GM21825 (cell line): ENCODE measurements around the gene ACAP3.

Source experiments
- ATAC-seq: cut with Tn5 transposase; IDR thresholded peaks from one replicate; pipeline ENCODE4 v1.9.1; 2021; ENCODE audit warnings: mild to moderate bottlenecking, moderate library complexity; ENCODE audit not compliant: unreplicated experiment

ACAP3 gene

DNA sequence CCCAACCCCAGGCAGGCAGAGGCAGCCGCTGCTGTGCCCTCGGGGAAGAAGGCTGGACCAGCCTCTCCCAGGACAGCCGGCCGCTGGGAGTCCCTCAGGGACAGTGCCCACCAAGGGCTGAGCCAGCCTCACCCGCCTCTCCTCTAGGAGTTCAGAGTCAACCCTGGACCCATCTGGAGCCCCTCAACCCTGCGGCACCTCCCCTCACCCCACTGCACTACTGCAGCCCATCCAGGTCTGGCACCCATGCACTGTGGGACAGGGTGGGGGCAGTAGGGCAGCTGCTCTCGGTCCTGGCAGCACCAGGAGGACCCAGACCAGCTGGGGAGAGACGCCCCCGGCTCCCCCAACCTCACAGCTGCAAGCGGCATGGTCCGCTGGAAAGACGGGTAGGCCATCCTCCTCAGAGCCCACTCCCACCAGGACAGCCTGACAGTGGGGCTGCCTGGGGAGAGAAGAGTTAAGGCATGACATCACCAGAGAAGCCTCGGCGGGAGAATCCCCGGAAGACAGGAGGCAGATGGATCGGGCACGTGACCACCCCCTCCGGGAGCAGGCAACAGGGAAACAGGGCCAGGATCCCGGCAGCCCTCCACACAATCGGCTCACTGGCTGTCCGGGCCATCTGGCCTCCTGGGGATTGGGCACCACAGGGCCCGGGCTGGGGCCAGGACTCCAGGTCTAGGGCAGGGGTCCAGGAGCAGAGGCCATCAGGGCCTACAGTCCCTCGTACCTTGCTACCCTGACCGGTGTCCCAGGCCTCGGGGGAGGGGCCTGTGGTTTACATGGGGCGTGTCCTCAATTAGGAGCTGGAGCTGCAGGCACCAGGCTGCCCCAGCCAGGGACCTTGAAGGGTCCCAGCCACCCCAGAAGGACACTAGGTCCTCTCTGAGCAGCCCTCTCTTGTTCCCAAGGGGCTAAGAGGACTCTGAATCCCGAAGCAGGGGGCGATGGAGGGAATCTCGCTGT is 3.1 kb downstream of the ACAP3 start:
- no peak for ATAC-seq

DNA sequence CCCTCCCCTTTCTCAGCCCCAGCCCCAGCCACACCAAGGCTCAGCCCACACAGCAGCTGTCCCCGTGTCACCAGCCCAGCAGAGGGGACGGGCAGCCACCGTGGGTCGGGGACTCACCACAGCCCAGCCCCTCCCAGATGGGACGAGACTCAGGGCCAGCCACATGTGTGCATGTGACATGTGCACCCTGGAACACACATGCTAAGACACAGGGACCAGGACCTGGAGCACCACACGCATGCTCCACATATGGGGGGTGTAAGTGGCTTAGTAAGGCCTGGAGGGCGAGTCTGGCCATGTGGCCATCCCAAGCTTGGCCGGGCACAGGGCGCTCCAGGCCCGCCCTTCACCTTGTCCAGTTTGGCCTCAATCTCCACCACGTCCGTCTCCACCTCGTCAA is 4.0 kb downstream of the ACAP3 start:
- no peak for ATAC-seq

DNA sequence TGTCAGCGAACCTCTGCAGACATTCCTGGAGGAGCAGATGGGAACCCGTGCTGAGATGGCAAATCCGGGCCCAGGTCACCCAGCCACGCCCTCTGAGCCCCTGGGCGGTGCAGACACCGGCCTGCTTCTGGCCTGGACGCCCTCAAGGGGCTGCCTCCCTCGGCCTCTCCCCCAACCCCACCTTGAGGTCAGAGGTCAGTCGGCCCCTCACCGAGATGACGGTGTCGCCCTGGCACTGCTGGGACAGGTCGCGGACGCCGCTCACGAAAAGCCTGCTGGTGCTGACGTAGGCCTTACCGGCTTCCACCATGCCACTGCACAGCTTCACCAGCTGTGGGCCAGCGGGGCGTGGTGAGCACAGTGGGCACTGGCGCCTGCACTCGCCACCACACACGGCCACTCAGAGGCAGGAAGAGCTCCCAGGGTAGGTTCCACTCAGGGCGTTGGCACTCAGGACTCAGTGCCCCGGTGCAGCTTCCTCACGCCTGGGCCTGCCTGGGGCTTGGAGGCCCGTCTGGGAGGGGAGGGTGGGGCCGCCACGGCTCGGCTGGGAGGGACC is 4.7 kb downstream of the ACAP3 start:
- ATAC-seq, result no peak

DNA sequence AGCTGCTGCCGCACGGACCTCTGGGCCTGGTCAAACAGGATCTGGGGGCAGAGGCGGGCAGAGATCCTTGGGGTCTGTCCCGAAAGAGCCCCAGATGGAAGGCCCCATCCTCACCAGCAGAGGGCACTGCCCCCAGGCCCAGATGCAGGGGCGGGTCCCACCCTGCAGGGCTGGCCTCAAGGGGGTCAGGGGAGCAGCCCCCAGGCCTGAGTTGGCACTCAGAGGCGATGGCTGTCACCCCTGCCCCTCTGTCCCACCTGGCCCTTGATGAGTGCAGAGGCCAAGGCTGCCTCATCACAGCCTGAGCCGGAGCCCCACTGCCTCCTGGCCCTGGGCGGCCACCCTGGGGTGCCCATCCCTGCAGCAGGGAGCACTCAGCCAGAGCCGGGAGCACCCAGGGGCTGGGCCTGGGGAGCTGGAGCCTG is 5.7 kb downstream of the ACAP3 start:
- ATAC-seq, result no peak

DNA sequence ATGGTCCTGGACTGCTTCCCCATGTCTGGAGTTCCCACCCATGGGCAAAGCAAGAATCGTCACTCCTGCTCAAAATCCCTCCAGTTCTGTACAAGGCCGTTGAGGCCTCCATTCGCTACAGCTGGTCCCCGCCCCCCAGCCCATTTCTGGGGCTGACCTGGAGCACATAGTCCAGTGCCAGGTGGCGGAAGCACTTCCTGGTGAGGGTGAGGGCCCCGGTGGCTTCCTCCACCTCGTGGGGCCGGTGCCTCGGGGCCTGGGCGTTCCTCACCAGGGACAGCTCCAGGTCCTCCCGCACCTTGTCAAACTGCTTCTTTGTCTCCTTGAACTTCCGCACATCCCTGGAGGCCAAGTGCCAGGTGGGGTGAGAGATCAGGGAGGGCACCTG is 7.4 kb downstream of the ACAP3 start:
- no peak for ATAC-seq

DNA sequence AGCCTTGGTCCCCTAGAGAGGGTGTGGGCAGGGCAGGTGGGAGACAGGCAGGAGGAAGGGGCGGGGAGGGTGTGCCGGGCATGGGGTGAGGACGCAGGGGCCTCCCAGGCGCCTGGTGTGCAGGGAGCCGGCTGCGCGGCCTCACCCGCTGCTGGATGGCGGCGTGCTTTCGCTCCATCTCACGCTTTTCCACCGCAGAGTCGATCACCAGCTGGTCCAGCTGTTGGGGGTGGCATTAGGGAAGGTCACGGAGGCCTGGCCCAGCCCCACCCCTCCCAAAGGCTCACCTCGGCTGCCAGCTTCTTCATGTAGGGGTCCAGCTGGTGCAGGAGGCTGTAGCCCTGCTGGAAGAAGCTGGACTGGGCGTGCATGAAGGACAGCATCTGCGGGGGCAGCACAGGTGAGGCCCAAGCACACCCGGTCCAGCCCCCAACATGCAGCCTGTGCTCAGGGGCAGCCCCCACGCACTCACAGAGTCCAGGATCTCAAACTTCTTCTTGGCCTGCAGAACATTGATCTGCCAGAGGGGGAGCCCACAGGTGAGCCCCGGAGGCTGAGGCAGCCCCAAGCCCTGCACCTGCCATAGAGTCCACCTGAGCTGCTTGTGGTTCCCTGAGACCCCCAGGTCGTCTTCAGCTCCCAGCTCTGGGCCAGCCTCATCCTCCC is 7.9 kb downstream of the ACAP3 start:
- ATAC-seq, result no peak

DNA sequence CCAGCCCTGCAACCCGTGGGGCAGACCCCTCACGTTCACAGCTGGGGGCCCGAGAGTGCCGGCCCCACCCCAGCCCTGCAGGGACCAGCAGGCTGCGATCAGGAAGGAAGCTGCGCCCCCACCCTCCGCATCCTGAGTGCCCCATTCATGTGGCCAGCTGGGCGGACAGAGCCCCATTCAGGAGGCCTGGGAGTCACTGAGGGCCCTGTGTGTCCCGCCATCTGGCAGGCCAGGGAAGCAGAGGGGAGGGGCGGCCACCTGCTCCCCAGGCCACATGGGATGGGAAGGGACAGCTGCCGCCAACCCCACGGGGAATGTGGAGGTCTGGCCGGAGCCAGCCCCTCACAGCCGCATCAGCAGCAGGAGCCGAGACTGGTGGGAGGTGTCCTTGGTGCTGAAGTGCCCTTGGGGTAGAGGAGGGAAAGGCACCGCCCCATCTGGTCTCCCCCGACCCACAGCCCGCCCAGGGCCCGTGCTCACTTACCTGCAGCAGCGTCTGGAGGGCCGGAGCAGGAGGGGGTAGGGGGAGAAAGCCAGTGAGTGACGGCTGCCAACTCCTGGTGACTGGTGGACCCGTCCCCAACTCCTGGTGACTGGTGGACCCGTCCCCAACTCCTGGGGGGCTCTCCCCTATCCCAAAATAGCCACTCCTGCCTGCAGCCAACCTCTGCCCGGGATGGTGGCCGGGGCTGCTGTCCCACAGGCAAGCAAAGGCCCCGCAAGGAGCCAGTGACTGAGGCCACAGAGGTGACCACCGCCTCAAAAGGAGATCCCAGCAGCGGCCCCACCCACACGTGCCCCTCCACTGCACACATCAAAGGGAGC is 8.7 kb downstream of the ACAP3 start:
- ATAC-seq, result no peak

DNA sequence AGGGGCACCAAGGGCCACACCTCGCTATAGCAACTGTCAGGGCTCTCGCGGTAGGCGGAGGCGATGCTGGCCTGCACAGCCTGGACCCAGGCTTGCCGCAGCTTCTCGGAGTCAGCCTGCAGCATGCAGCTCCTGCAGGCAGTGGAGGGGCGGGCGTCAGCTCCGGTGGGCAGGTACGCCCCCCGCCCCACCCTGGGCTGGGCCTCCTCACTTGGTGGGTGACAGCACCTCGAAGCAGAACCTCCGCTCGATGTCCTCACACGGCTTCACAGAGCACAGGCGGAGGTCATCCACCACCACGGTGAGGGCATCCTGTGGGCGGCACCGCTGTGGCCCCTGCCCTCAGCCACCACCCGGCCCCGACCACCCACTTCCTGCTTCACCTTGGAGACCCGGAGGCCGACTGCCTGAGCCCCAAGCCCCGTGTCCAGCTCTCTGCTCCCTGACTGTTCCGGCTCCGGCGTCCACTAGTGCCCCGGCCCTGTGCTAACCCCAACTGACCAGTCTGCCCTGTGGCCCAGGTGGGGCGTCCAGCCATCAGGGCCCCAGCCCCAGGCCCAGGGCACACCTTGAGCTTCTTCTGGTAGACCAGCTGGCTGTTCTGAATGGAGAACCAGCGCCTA is 9.8 kb downstream of the ACAP3 start:
- ATAC-seq, result no peak

DNA sequence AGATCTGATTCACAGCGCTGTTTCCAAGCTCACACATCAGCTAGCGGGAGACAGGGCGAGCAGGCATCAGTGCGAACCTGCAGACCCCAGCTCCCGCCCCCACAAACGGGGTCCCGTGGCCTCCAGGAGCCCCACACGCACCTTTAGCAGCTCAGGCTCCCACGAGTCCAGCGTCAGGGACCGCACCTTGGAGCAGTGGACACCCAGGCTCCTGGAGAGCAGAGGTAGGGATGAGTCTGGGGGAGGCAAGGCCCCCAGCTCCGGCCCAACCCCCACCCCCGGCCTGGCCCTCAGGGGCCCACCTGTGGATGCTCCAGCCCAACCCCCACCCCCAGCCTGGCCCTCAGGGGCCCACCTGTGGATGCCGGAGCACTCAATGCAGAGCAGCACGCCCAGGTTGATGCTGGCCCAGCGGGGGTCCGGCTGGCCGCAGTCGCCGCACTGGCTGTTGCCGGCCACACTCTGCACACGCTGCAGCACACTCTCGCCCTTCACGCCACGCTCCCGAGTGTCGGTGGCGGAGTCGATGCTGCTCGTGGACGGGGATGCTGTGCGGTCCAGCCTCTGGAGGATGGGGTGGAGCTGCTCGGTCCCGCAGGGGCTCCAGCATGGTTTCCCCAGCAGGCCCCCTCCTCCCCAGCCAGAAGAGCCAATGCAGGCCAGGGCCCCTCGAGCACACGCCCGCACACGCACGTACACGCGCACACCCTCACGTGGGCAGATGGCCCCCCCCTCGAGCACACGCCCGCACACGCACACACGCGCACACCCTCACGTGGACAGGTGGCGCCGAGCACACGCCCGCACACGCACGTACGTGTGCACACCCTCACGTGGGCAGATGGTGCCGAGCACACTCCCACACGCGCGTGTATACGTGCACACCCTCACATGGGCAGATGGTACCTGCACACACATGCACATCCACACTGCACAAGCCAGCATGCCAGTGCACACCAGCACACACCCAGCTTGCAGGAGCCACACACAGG is 11.4 kb downstream of the ACAP3 start:
- ATAC-seq, result no peak

DNA sequence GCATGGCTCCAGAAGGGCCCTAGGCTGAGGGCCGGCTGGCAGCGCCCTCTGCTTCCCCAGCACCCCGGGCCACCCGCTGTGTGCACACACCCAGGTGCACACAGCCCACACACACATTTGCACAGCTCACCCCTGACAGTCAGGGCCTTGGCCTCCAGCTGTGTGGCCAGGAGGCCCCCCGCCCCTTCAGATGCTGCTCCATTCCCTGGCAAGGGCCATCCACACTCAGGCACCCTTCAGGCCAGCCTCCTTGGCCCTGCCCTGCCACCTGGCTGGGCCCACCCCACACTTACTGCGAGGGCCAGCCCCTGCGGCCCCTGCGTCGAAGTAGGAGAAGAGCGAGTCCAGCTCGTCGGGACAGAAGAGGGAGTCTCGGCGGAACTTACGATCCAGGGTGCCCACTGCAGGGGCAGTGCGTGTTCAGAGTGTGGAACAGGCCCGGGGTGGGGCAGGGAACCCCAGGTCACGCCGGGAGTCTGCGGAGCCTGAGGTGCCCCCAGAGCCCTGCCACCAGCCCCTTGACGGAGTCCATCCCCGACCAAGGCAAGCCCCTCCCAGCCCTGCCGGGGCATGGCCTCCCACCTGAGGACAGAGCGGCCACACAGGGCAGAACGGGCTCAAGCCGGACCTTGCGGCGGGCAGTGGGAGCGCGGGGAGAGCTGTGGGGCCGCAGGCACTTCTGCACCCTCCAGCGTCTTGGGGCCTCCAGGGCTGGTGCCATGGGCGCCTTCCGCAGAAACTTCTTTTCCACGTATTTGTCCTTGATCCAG is 12.4 kb downstream of the ACAP3 start:
- ATAC-seq, result no peak

DNA sequence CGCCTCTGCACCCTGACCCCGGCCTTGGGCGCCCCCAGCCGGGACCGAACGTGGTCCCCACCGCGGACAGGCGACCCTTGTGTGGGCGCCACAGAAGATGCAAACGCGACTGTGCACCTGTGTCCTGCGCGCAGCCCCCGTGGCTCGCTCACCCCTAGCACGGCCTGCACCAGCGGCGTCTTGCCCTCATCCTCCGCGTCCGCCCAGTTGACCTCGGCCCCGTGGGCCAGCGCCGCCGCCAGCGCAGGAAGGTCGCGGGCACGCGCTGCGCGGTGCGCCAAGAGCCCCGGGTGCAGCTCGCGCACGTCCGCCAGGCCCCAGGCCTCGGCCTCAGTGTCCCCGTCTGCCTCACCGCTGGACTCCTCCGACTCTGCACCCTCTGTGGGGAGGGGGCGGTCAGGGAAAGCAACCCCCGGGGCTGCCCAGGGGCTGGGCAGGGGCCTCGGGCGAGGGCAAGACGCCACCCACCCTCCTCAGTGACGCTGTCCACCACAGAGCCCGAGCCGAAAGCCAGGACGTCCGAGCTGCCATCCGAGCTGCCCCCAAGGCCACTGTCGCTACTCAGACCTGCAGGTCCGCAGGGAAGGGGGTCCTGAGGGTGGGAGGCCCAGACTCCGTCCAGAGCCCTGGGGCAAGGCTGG is 13.4 kb downstream of the ACAP3 start:
- no peak for ATAC-seq

DNA sequence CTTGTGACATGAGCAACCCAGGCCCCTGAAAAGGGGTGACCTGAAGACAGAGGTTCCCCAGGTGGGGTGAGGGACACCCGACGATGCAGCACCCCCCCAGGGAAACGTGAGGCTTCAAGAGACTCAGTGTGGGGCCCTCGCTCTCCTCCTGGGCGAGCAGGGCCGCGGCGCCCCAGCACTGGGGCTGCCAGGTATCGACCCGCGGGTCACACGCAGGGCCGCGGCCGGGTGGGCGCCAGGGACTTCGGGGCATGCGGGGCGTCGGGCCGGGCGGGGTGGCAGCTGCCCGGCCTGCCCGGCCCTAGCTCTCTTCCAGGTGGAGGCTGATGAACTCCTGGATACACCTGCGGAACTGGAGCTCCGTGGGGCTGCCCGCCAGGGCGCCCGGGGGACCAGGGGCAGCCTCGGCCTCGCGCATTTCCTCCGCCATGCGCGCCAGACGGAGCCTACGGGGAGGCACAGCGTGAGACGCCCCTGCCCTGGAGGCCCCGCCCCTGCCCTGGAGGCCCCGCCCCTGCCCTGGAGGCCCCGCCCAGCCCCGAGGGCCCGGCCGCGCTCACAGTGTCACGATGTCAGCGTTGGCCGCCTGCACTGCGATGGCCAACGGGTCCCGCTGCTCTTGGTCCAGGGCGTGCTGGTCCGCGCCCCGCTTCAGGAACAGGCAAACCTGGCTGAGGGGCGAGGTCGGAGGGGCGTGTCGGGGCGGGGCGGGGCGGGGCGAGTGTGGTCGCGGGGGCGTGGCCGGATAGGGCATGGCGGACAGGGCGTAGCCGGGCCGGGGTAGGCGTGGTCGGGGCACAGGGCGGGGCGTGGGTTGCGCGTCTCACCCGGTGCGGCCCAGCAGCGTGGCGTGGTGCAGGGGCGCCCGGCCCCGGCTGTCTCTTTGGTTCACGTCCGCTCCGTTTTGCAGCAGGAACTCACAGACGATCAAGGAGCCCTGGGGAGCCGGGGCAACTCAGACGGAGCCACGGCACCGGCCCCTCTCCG is 14.2 kb downstream of the ACAP3 start:
- ATAC-seq, result no peak

DNA sequence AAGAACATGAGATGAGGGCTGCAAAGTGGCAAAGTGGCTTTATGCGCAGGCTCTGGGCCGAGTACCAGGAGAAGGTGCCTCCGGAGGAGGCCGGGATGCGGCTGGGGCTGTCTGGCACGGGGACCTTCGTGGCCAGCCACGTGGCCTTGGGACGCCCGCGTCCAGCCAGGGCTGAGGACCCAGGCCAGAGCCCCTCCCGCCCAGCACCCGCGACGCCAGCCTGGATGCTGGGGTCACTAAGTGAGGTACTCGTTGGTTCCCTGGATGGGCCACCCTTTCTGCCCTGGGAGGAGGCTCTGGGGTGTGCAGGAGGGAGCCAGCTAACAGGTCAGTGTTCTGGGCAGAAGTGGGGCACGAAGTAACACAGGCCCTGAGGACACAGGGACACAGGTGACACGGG is 14.9 kb downstream of the ACAP3 start:
- no peak for ATAC-seq

DNA sequence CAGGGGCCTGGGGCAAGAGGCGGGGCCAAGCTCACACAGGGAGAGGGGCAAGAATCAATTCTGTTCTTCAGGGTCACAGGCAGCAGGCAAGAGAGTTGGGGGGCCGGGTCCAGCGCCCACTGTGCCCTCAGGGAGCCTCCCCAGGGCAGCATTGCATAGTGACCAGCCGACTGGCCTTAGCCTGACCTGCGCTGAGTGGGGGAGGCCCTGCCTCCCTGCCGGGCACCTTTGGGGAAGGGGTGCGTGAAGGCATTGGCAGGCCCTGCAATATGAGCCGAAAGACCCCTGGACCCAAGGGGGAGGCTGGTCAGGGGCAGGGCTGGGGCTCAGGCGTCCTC is 15.3 kb downstream of the ACAP3 start:
- no peak for ATAC-seq

DNA sequence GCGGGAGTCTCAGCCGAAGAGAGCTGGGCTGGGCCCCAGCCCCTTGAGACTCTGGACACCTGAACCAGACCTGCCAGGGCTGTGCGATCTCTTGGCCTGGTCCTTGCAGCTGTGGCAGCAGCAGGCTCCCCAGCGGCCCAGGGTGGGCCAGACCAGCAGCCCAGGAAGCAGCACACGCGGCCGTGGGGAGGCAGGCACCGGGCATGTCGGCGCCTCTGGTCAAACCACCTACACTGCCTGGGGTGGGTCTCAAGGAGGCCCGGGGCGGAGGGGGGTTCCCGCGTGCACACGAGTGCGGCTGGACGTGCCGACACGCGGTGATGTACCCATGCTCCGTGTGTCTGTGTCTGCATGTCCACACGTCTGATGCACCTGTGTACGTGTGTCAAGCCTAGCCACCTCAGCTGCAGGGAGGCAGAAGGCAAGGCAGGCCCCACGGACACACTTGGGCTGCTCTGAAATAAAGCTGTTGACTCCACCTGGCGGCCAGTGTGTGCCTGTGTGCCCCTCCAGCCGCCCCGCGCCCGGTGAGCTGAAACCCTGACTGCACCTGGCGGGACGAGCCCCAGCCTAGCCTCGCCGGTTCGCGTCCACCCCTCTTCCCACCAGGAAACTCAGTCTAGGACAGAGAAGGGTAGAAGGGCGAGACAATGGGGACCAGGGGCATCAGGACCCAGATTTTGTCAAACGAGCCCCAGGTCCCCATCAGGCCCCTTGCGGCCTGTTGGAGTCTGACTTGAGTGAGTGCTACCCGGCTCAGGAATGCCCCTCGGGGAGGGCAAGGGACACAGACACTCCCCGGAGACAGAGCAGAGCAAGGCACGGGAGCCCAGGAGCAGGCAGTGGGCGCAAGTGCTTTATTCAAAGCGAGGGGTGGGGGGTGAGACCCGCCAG is 15.9 kb downstream of the ACAP3 start:
- no peak for ATAC-seq

DNA sequence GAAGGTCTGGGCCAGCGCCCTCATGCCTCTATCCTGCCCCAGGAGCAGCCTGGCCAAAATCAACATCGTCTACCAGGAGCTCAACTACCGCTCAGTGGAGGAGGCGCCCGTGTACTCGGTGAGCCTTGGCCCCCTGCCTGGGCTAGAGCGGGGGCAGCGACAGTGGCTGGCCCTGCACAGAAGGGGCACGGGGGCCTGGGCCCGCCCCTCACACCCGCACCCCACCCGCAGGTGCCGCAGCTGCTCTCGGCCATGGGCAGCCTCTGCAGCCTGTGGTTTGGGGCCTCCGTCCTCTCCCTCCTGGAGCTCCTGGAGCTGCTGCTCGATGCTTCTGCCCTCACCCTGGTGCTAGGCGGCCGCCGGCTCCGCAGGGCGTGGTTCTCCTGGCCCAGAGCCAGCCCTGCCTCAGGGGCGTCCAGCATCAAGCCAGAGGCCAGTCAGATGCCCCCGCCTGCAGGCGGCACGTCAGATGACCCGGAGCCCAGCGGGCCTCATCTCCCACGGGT is 16.7 kb downstream of the ACAP3 start:
- ATAC-seq, result no peak
